ENCODE results near the gene SLC30A2. TPM values are rescaled to one million over a fixed set of nuclear protein-coding genes. Genes with fewer than 3 reads are reported as not detected.

The SLC30A2 gene
- total RNA-seq, 1 experiment from 2014 or later = not detected

- no peak for ATAC-seq
Measured at GRCh38 chr1:26060832-26061574, 15.1 kb upstream of the SLC30A2 start.

More at GRCh38 chr1:26060832-26061574, 15.1 kb upstream of the SLC30A2 start:
- Histone ChIP-seq H3K4me3 (replicated peaks in 1 of 2; ENCODE audit: low read depth in 1 of 2, low read length in 2 of 2) (no peak overlapping the region), H3K9me2 (ENCODE audit: insufficient read depth) (no peaks in the 10 kb centered on the region), H2AFZ (ENCODE audit: low read depth, low read length, poor library complexity, severe bottlenecking) (no peak overlapping the region), H4K20me1 (ENCODE audit: insufficient read depth) (no peaks in the 10 kb centered on the region), H3K4me2 (ENCODE audit: low read length) (no peak overlapping the region), H3K27me3 (ENCODE audit: insufficient read depth, low read length) (no peaks in the 10 kb centered on the region), H3K9ac (ENCODE audit: low read length) (no peak overlapping the region), H3K9me3 (ENCODE audit: control insufficient read depth in 1 of 2, insufficient read depth in 1 of 2, low read depth in 1 of 2, low read length in 2 of 2) (no peaks in the 10 kb centered on the region), H3K79me2 (ENCODE audit: insufficient read depth, low read length) (no peaks in the 10 kb centered on the region), H3K4me1 (ENCODE audit: control insufficient read depth in 1 of 2, insufficient read depth in 2 of 2, low read length in 2 of 2) (no peaks in the 10 kb centered on the region), H3K27ac (ENCODE audit: low read depth, low read length) (no peak overlapping the region), H3K36me3 (ENCODE audit: control insufficient read depth in 1 of 2, insufficient read depth in 2 of 2, low read length in 2 of 2) (no peaks in the 10 kb centered on the region)
- intact Hi-C loops (cut with micrococcal nuclease) = no loop called here
- POLR2A ChIA-PET = no interaction called here
- no peak for DNase-seq (ENCODE audit: low read depth, low spot score)
- no TSS peak for BruUV-seq (replicated peaks)
- CTCF ChIA-PET = no interaction called here
- RAD21 ChIA-PET (ENCODE audit: low non-redundant PET in 1 of 2, low total read pairs in 2 of 2, uncharacterized antibody in 2 of 2, unreplicated experiment in 2 of 2) = no interaction called here
- TF ChIP-seq REST (IDR thresholded peaks at IDR 0.05; ENCODE audit: low read depth) (no peak), JUND (IDR thresholded peaks at IDR 0.05) (no peak), SP1 (IDR thresholded peaks at IDR 0.05; ENCODE audit: low read depth) (no peak), ELF1 (IDR thresholded peaks at IDR 0.05; ENCODE audit: borderline replicate concordance, low read depth) (no peak), EGR1 (IDR thresholded peaks at IDR 0.05; ENCODE audit: low read depth) (no peak), POLR2AphosphoS5 (IDR thresholded peaks at IDR 0.05; ENCODE audit: low read depth, low read length) (no peak), CTCF (IDR thresholded peaks at IDR 0.05 in 2 of 3, conservative IDR thresholded peaks at IDR 0.05 in 1 of 3; ENCODE audit: borderline replicate concordance in 1 of 3, insufficient read depth in 1 of 3, low read depth in 2 of 3, low read length in 2 of 3) (no peak), SRF (IDR thresholded peaks at IDR 0.05; ENCODE audit: low read depth) (no peak), ATF3 (IDR thresholded peaks at IDR 0.05) (no peak), SIN3A (IDR thresholded peaks at IDR 0.05; ENCODE audit: low read depth) (no peak), YY1 (IDR thresholded peaks at IDR 0.05; ENCODE audit: extremely low read depth, insufficient replicate concordance, low read depth, low read length) (no peak), CBX3 (IDR thresholded peaks at IDR 0.05; ENCODE audit: low read depth) (no peak), EZH2phosphoT487 (IDR thresholded peaks at IDR 0.05; ENCODE audit: borderline replicate concordance) (no peak), RAD21 (IDR thresholded peaks at IDR 0.05; ENCODE audit: low read depth) (no peak)
- TF ChIP-seq, protein P1, sequence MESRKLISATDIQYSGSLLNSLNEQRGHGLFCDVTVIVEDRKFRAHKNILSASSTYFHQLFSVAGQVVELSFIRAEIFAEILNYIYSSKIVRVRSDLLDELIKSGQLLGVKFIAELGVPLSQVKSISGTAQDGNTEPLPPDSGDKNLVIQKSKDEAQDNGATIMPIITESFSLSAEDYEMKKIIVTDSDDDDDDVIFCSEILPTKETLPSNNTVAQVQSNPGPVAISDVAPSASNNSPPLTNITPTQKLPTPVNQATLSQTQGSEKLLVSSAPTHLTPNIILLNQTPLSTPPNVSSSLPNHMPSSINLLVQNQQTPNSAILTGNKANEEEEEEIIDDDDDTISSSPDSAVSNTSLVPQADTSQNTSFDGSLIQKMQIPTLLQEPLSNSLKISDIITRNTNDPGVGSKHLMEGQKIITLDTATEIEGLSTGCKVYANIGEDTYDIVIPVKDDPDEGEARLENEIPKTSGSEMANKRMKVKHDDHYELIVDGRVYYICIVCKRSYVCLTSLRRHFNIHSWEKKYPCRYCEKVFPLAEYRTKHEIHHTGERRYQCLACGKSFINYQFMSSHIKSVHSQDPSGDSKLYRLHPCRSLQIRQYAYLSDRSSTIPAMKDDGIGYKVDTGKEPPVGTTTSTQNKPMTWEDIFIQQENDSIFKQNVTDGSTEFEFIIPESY (IDR thresholded peaks at IDR 0.05; ENCODE audit: extremely low read depth, insufficient replicate concordance, low read length) = no peak
